Endothelial cell of umbilical vein (primary cell): Measurements from ENCODE around the gene NFIA. TPM values are rescaled to one million over a fixed set of nuclear protein-coding genes. Genes with fewer than 3 reads are reported as not detected.

ENCODE experiments used
- BruUV-seq: library from RNA; stranded (reverse); fragments of 400-500 nt; replicated peaks from 2 replicates; lab custom pipeline; 2021; lab: Mats Ljungman, UMichigan
- CTCF ChIA-PET: fragments of 300-600, 350-600 bp; sonication (Branson Sonifier 250); formaldehyde crosslinking; loops from one replicate; lab custom pipeline; 2021; ENCODE audit warnings: antibody characterized with exemption, inconsistent platforms; lab: Charles Lee
- POLR2A ChIA-PET: fragments of 300-600, 350-600 bp; sonication (Branson Sonifier 250); formaldehyde crosslinking; loops from one replicate; lab custom pipeline; 2021; ENCODE audit warnings: antibody characterized with exemption, inconsistent platforms; lab: Charles Lee
- DNase-seq: peaks from one replicate; pipeline ENCODE4 v3.0.0-alpha.2; 2011; ENCODE audit warnings: low read depth, low spot score
- FAIRE-seq: peaks from 2 replicates; lab custom pipeline; 2011; peaks lifted over from hg19 to GRCh38; lab: Jason Lieb, UNC
- H2AFZ ChIP-seq: 2 replicates; pipeline ENCODE4 v1.6.0; 2012; ENCODE audit warnings: low read depth, low read length, control low read depth, inconsistent platforms
- H3K27ac ChIP-seq: 2 replicates; pipeline ENCODE4 v1.5.1; 2011; ENCODE audit warnings: low read depth, mild to moderate bottlenecking, control low read depth, low read length, moderate library complexity; ENCODE audit not compliant: insufficient read depth
- H3K27me3 ChIP-seq, 2 experiments: 2 replicates each; pipeline versions ENCODE4 v1.6.0 to v1.6.1; 2011; ENCODE audit warnings: low read length in 2 of 2, mixed read lengths in 1 of 2; ENCODE audit not compliant: control insufficient read depth in 2 of 2, insufficient read depth in 2 of 2
- H3K36me3 ChIP-seq, 2 experiments: 2 replicates in 1 of 2; 3 replicates in 1 of 2; pipeline ENCODE4 v1.5.1; 2011; ENCODE audit warnings: low read length in 2 of 2, mild to moderate bottlenecking in 1 of 2, moderate library complexity in 1 of 2; ENCODE audit not compliant: control insufficient read depth in 2 of 2, insufficient read depth in 2 of 2; ENCODE audit errors: extremely low read depth in 1 of 2
- H3K4me1 ChIP-seq: 3 replicates; pipeline ENCODE4 v1.5.1; 2011; ENCODE audit warnings: mild to moderate bottlenecking, low read length; ENCODE audit not compliant: control insufficient read depth, insufficient read depth; ENCODE audit errors: extremely low read depth
- H3K4me2 ChIP-seq: 2 replicates; pipeline ENCODE4 v1.6.1; 2011; ENCODE audit warnings: low read length, control low read depth, mixed read lengths; ENCODE audit not compliant: insufficient read depth
- H3K4me3 ChIP-seq, 3 experiments: fragments of 200-600 bp in 1 of 3; sonication (generic), shearing (Covaris generic) in 1 of 3; replicated peaks in 1 of 3; 2 replicates each; pipeline ENCODE4 v1.5.1; 2011 to 2016; ENCODE audit warnings: control low read depth in 3 of 3, low read length in 3 of 3, mild to moderate bottlenecking in 2 of 3, inconsistent platforms in 1 of 3, low read depth in 1 of 3, moderate library complexity in 1 of 3; ENCODE audit not compliant: insufficient read depth in 1 of 3
- H3K79me2 ChIP-seq: 2 replicates; pipeline ENCODE4 v1.6.0; 2012; ENCODE audit warnings: low read length, inconsistent platforms; ENCODE audit not compliant: control insufficient read depth, insufficient read depth
- H3K9ac ChIP-seq: replicated peaks from 2 replicates; pipeline ENCODE3; 2011; ENCODE audit warnings: low read length, control low read depth; ENCODE audit not compliant: insufficient read depth; ENCODE audit errors: extremely low read depth
- H3K9me1 ChIP-seq: replicated peaks from 3 replicates; pipeline ENCODE4 v1.6.0; 2011; ENCODE audit warnings: mild to moderate bottlenecking, low read length; ENCODE audit not compliant: control insufficient read depth, insufficient read depth; ENCODE audit errors: extremely low read depth
- H3K9me3 ChIP-seq: replicated peaks from 2 replicates; pipeline ENCODE4 v1.5.1; 2012; ENCODE audit warnings: low read length, inconsistent platforms; ENCODE audit not compliant: control insufficient read depth, insufficient read depth
- H4K20me1 ChIP-seq: replicated peaks from 2 replicates; pipeline ENCODE3; 2011; ENCODE audit warnings: mild to moderate bottlenecking, low read length; ENCODE audit not compliant: control insufficient read depth, insufficient read depth; ENCODE audit errors: extremely low read depth
- CTCF ChIP-seq, 2 donors: IDR thresholded peaks; 1 replicate in 1 of 2; 2 replicates in 1 of 2; pipeline ENCODE4 v1.5.1; 2011; ENCODE audit warnings: low read length in 2 of 2, mild to moderate bottlenecking in 2 of 2, moderate library complexity in 2 of 2, control low read depth in 1 of 2, inconsistent platforms in 1 of 2, low read depth in 1 of 2; ENCODE audit not compliant: insufficient read depth in 1 of 2; ENCODE audit errors: extremely low read depth in 1 of 2
- EZH2 ChIP-seq: IDR thresholded peaks from 2 replicates; pipeline ENCODE4 v1.6.1; 2012; ENCODE audit warnings: borderline replicate concordance, low read depth, mild to moderate bottlenecking, moderate library complexity, low read length, inconsistent platforms; ENCODE audit not compliant: severe bottlenecking
- FOS ChIP-seq: IDR thresholded peaks from 2 replicates; pipeline ENCODE4 v1.6.1; 2011; ENCODE audit warnings: mild to moderate bottlenecking, low read length, moderate library complexity, borderline replicate concordance; ENCODE audit not compliant: insufficient read depth
- GATA2 ChIP-seq: IDR thresholded peaks from 2 replicates; pipeline ENCODE4 v1.7.0; 2011; ENCODE audit warnings: low read depth, mild to moderate bottlenecking, moderate library complexity, mixed read lengths, low read length; ENCODE audit not compliant: insufficient read length, insufficient read depth
- JUN ChIP-seq: IDR thresholded peaks from 2 replicates; pipeline ENCODE4 v1.6.1; 2011; ENCODE audit warnings: borderline replicate concordance, low read depth; ENCODE audit not compliant: insufficient read length, insufficient read depth
- MAX ChIP-seq: IDR thresholded peaks from 2 replicates; pipeline ENCODE4 v1.6.1; 2011; ENCODE audit not compliant: insufficient read depth, insufficient read length
- MYC ChIP-seq: IDR thresholded peaks from one replicate; pipeline ENCODE4 v1.6.1; 2011; ENCODE audit warnings: mild to moderate bottlenecking, low read depth, low read length
- POLR2A ChIP-seq: IDR thresholded peaks from 2 replicates; pipeline ENCODE4 v1.6.1; 2012; ENCODE audit warnings: low read depth, mild to moderate bottlenecking, control low read depth, low read length
- POLR2AphosphoS5 ChIP-seq: IDR thresholded peaks from 2 replicates; pipeline ENCODE4 v1.6.1; 2012; ENCODE audit warnings: low read depth, mild to moderate bottlenecking, control low read depth, low read length, moderate library complexity; ENCODE audit not compliant: insufficient read depth
- dilution Hi-C: fragments of 300-500 bp; cut with MboI; formaldehyde crosslinking; loops from one replicate; pipeline ENCODE4 v1.15.0; 2019; ENCODE audit warnings: low sequenced_read_pairs; ENCODE audit not compliant: extremely low pct_ligation_motif_present
- intact Hi-C: fragments of 100-400 bp; cut with micrococcal nuclease; formaldehyde crosslinking; loops from one replicate; pipeline ENCODE4 v1.10.0; 2022
- polyA plus RNA-seq, 4 experiments: library from polyadenylated mRNA; depleted of rRNA in 3 of 4; stranded (reverse) in 3 of 4; unstranded in 1 of 4; fragments of >200 nt; gene quantifications; 2 replicates each; pipeline versions ENCODE4 v1.2.1 to v1.2.3, GENCODE V29; 2011 to 2012; ENCODE audit warnings: missing spikeins in 1 of 4
- total RNA-seq: library from RNA; stranded (reverse); gene quantifications from 2 replicates; pipeline ENCODE4 v1.2.3, GENCODE V29; 2021

The NFIA gene
- total and polyA plus RNA-seq, 2 donors (not counting 3 experiments of a cell fraction or from before 2014, with no cell fraction given) = 25.5 to 47.0 TPM

GRCh38 chr1:61102621-61103020, 20.3 kb downstream of the NFIA start:
- Histone ChIP-seq H3K9me1 (no peaks in the 10 kb centered on the region), H3K9ac (no peak overlapping the region), H4K20me1 (no peaks in the 10 kb centered on the region), H3K36me3 (no peaks in the 10 kb centered on the region), H2AFZ (no peak overlapping the region), H3K4me1 (no peaks in the 10 kb centered on the region), H3K4me2 (no peak overlapping the region), H3K79me2 (peaks cover 46% of the 10 kb centered on the region), H3K27me3 (no peaks in the 10 kb centered on the region), H3K9me3 (no peaks in the 10 kb centered on the region), H3K4me3 (no peak overlapping the region), H3K27ac (no peak overlapping the region)
- POLR2A ChIA-PET = no interaction called here
- FAIRE-seq (no peak), DNase-seq (no peak)
- intact Hi-C loops (no loop called here), dilution Hi-C loops (no loop called here)
- no TSS peak for BruUV-seq
- TF ChIP-seq CTCF (IDR thresholded peaks at IDR 0.05; ENCODE audit: extremely low read depth in 1 of 2, insufficient read depth in 1 of 2, low read depth in 1 of 2, low read length in 2 of 2) = no peak
- no peak for TF ChIP-seq POLR2A
- TF ChIP-seq EZH2 = no peak
- TF ChIP-seq FOS = no peak
- TF ChIP-seq MAX = no peak
- no peak for TF ChIP-seq POLR2AphosphoS5
- no peak for TF ChIP-seq MYC
- no peak for TF ChIP-seq GATA2
- no peak for TF ChIP-seq JUN
- CTCF ChIA-PET = interaction anchor here (1.2 to 1.6 kb wide), 2 partner anchors 8 to 234 kb away, joined by 3 to 5 read pairs; no protein-coding TSS in a partner anchor
